ENCODE results near the gene CENPN. TPM values are rescaled to one million over a fixed set of nuclear protein-coding genes. Genes with fewer than 3 reads are reported as not detected.

CENPN gene
- total and polyA plus RNA-seq, 10 of the 15 experiments (the other 5 are each of a cell fraction or from before 2014, with no cell fraction given), result 39.8 to 143 (median 66.8) TPM

DNA sequence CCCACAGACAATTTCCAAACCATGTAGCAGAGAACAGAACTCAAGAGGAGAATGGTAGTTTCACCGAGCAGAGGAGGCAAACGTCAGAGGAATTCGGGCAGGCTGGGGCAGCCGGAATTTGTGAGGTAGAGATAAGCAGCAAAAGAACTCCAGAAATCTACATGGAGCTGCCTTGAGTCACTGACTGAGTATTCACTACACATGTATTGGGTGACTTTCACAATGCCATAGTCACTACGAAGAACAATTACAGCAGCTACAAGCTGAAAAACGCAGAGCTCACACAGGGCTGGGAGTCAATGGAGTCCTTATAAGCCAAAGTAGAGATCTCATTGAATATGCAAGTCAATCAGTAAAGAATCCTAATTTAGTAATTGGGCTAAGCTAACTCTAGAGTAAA lies 13.7 kb upstream of the CENPN start:
- SMC1A ChIA-PET (ENCODE audit: uncharacterized antibody, unreplicated experiment), result interaction anchor here (0.9 to 1.6 kb wide), 5 partner anchors 9 to 163 kb away, joined by 3 to 8 read pairs (median 4); partner anchors contain the start of genes CENPN and CMC2
- DNase-seq (ENCODE audit: low read depth, low spot score) (no peak), ATAC-seq (no peak), FAIRE-seq (no peak)
- POLR2A ChIA-PET, result interaction anchor here (0.5 to 1.6 kb wide), 2 partner anchors 9 to 37 kb away, joined by 4 read pairs; no protein-coding TSS in a partner anchor
- CTCF ChIA-PET, result interaction anchor here (0.9 to 2.6 kb wide), 5 partner anchors 11 to 42 kb away, joined by 3 to 22 read pairs (median 6); partner anchors contain the start of gene ATMIN
- Histone ChIP-seq H3K9me3 (replicated peaks; ENCODE audit: control insufficient read depth, insufficient read depth, low read length) (no peaks in the 10 kb centered on the region), H3K9ac (ENCODE audit: control insufficient read depth, insufficient read depth, low read length) (no peak overlapping the region), H3K36me3 (ENCODE audit: control insufficient read depth in 2 of 2, insufficient read depth in 2 of 2, low read length in 1 of 2) (peaks cover 3 to 10% of the 10 kb centered on the region in 2 experiments), H4K20me1 (ENCODE audit: control insufficient read depth, insufficient read depth) (peaks cover 3% of the 10 kb centered on the region; the same call in 1 of the 2 replicates), H2AFZ (ENCODE audit: control insufficient read depth, low read depth, low read length) (no peak overlapping the region), H3K27me3 (replicated peaks in 1 of 2; ENCODE audit: control insufficient read depth in 2 of 2, insufficient read depth in 2 of 2, low read length in 1 of 2) (no peaks in the 10 kb centered on the region), H3K4me2 (ENCODE audit: control insufficient read depth, insufficient read depth) (no peak overlapping the region), H3K4me1 (ENCODE audit: control insufficient read depth, insufficient read depth, low read length) (no peaks in the 10 kb centered on the region), H3K4me3 (no peak overlapping the region), H3K79me2 (ENCODE audit: control insufficient read depth, insufficient read depth, low read length) (peaks cover 57% of the 10 kb centered on the region), H3K27ac (ENCODE audit: control insufficient read depth, insufficient read depth) (no peak overlapping the region)
- in situ Hi-C loops (cut with MboI), result no loop called here
- intact Hi-C loops (cut with micrococcal nuclease; ENCODE audit: unreplicated experiment), result no loop called here
- BruUV-seq (replicated peaks), result no TSS peak
- WGBS (ENCODE audit: insufficient coverage, insufficient replicate concordance, low lambda C conversion rate, missing lambda C conversion rate), result 81% methylated on average over 6 of the region's 6 CpGs
- RAD21 ChIA-PET (ENCODE audit: unreplicated experiment), result interaction anchor here (1.1 kb wide), 1 partner anchor 10 kb away, joined by 3 read pairs; no protein-coding TSS in a partner anchor
- TF ChIP-seq, protein P1, sequence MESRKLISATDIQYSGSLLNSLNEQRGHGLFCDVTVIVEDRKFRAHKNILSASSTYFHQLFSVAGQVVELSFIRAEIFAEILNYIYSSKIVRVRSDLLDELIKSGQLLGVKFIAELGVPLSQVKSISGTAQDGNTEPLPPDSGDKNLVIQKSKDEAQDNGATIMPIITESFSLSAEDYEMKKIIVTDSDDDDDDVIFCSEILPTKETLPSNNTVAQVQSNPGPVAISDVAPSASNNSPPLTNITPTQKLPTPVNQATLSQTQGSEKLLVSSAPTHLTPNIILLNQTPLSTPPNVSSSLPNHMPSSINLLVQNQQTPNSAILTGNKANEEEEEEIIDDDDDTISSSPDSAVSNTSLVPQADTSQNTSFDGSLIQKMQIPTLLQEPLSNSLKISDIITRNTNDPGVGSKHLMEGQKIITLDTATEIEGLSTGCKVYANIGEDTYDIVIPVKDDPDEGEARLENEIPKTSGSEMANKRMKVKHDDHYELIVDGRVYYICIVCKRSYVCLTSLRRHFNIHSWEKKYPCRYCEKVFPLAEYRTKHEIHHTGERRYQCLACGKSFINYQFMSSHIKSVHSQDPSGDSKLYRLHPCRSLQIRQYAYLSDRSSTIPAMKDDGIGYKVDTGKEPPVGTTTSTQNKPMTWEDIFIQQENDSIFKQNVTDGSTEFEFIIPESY (IDR thresholded peaks at IDR 0.05), result no peak
- TF ChIP-seq MTA3 (IDR thresholded peaks at IDR 0.05; ENCODE audit: borderline replicate concordance, low read length), result no peak
- TF ChIP-seq SPI1 (IDR thresholded peaks at IDR 0.05; ENCODE audit: borderline replicate concordance, insufficient read depth, low read depth, low read length), result no peak
- TF ChIP-seq WRNIP1 (IDR thresholded peaks at IDR 0.05; ENCODE audit: borderline replicate concordance, low read depth, low read length), result no peak
- TF ChIP-seq, protein P2, sequence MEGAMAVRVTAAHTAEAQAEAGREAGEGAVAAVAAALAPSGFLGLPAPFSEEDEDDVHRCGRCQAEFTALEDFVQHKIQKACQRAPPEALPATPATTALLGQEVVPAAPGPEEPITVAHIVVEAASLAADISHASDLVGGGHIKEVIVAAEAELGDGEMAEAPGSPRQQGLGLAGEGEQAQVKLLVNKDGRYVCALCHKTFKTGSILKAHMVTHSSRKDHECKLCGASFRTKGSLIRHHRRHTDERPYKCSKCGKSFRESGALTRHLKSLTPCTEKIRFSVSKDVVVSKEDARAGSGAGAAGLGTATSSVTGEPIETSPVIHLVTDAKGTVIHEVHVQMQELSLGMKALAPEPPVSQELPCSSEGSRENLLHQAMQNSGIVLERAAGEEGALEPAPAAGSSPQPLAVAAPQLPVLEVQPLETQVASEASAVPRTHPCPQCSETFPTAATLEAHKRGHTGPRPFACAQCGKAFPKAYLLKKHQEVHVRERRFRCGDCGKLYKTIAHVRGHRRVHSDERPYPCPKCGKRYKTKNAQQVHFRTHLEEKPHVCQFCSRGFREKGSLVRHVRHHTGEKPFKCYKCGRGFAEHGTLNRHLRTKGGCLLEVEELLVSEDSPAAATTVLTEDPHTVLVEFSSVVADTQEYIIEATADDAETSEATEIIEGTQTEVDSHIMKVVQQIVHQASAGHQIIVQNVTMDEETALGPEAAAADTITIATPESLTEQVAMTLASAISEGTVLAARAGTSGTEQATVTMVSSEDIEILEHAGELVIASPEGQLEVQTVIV (IDR thresholded peaks at IDR 0.05; ENCODE audit: borderline replicate concordance, partially characterized antibody), result no peak
- TF ChIP-seq RB1 (IDR thresholded peaks at IDR 0.05; ENCODE audit: borderline replicate concordance), result no peak
- TF ChIP-seq ESRRA (IDR thresholded peaks at IDR 0.05; ENCODE audit: low read length), result no peak
- no peak for TF ChIP-seq SP1 (IDR thresholded peaks at IDR 0.05; ENCODE audit: low read depth, low read length)
- no peak for TF ChIP-seq NFXL1 (IDR thresholded peaks at IDR 0.05; ENCODE audit: borderline replicate concordance)
- no peak for TF ChIP-seq KLF5 (IDR thresholded peaks at IDR 0.05; ENCODE audit: partially characterized antibody)
- TF ChIP-seq, protein P3, sequence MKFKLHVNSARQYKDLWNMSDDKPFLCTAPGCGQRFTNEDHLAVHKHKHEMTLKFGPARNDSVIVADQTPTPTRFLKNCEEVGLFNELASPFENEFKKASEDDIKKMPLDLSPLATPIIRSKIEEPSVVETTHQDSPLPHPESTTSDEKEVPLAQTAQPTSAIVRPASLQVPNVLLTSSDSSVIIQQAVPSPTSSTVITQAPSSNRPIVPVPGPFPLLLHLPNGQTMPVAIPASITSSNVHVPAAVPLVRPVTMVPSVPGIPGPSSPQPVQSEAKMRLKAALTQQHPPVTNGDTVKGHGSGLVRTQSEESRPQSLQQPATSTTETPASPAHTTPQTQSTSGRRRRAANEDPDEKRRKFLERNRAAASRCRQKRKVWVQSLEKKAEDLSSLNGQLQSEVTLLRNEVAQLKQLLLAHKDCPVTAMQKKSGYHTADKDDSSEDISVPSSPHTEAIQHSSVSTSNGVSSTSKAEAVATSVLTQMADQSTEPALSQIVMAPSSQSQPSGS (IDR thresholded peaks at IDR 0.05; ENCODE audit: low read length), result no peak
- no peak for TF ChIP-seq BMI1 (IDR thresholded peaks at IDR 0.05; ENCODE audit: borderline replicate concordance)
- TF ChIP-seq SMARCA5 (IDR thresholded peaks at IDR 0.05), result no peak
- TF ChIP-seq DPF2 (IDR thresholded peaks at IDR 0.05), result no peak

All from GM12878 (cell line).